Adipose tissue (tissue), 3 donors: ENCODE results near the gene NABP1. TPM values are rescaled to one million over a fixed set of nuclear protein-coding genes. Genes with fewer than 3 reads are reported as not detected.

Source experiments
- H3K27ac ChIP-seq: one replicate; pipeline ENCODE4 v1.5.1; 2013; ENCODE audit warnings: low read depth, low read length
- WGBS, 3 donors: extraction: QIAGEN DNeasy Blood & Tissue Kit; methylation state at CpG; one replicate each; pipeline ENCODE4 v1.1.7; 2013; 5-methylcytosine and 5-hydroxymethylcytosine counted together
- polyA plus RNA-seq, 3 donors: library from polyadenylated mRNA; stranded (reverse); fragments of 200-250 nt; gene quantifications; one replicate each; pipeline ENCODE4 v1.2.3, GENCODE V29; 2013
- donor health status: healthy with polysubstance abuse.
- donor health status: Bipolar disorder and iron deficiency.
- donor health status: healthy.

Gene NABP1
- polyA plus RNA-seq, 3 donors, result 5.0 to 55.8 (median 29.0) TPM

GRCh38 chr2:191728750-191729624 is 51.1 kb downstream of the NABP1 start:
- H3K27ac ChIP-seq, result no peak overlapping the region
- 75 to 81% (median 77%) methylated on average over 5 of the region's 5 CpGs for WGBS, 3 donors

GRCh38 chr2:191730263-191730662 is 52.3 kb downstream of the NABP1 start:
- no peak overlapping the region for H3K27ac ChIP-seq

Other genes with a start within 250 kb of the NABP1 start
- gene CAVIN2, start 169.0 kb downstream of the NABP1 start, polyA plus RNA-seq, result 10 to 100 TPM; 11.5 to 50.2 (median 47.9) TPM